ENCODE measurements around the gene XIRP1.

DNA sequence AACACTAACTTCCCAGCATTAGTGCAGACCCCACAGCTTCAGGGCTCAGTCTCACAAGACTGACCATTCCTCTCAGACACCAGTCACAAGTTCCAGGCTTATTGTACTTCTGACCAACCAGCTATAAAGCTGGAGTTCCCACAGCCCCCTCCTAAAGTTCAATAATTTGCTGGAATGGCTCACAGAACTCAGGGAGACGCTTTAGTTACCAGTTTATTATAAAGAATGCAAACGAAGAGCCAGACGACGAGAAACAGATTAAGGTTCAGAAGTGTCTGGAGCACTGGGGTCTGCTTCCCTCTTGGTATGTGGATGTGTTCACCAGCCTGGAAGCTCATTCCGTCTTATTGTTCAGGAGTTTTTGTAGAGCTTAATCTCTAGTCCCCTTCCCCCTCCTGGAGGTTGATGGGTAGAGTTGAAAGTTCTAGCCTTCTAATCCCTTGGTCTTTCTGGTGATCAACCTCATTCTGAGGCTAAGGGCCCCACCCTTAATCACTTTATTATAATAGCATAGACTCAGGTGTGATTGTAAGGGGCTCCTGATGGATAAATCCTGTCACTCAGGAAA lies 34.2 kb downstream of the XIRP1 start:
- TF ChIP-seq CTCF (IDR thresholded peaks at IDR 0.05) (no peak), POLR2A (IDR thresholded peaks at IDR 0.05) (no peak)
